ENCODE data around the gene DCLK1. TPM values are rescaled to one million over a fixed set of nuclear protein-coding genes. Genes with fewer than 3 reads are reported as not detected.

DCLK1 gene
- total RNA-seq (10 to 100 TPM in 1 of 6 donors, 1 to 10 TPM in 2, under 1 TPM in 3; 0.67 to 10.1 (median 2.1) TPM), polyA plus RNA-seq (1 to 10 TPM in 1 of 2 donors, under 1 TPM in 1; 0.68 to 2.5 TPM)

DNA sequence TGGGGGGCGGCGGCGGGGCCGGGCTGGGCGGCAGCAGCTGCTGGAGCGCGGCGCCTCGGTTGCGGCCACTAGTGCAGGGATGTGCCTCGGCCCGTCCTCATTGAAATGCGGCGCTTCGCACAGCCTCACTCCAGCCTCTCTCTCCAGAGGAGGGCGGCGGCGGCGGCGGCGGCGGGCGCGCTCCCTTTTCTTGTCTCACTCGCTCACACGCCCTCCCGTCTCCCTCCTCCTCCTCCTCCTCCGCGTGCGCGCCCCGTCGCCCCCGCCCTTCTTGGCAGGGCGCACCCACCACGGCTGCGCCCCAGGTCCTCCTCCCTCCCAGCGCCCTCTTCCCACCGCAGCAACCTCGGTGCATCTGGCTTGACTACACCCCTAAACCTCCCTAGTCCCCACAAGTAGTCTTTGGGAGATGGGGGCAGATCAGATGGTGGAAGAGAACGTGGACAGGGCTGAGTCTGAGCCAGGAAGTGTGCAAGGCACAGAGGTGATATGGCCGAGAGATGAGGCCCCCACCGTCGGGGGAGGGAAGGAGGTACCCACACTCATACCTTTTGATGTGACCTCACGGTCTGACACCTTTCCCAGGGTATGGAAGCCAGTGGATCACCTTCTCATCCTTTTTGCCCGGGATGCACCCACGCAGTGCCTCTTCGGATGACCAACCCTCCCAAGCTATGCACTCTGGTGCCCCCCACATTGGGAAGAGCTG is at the start of gene DCLK1:
DCLK1 (minus strand) TSS at position 161 of the 709 bp plus-strand sequence.
- ATAC-seq (peak; percentile 55 to 78 (median 64)), DNase-seq (peak in 4 of 6 donors; percentile 15 to 69 (median 32)), FAIRE-seq (no peak)
- 9 to 22% methylated on average over 19 to 48 of the region's 48 CpGs for WGBS, 2 donors
- H3K36me3 ChIP-seq = no peaks in the 10 kb centered on the region
- no peak within 1 kb of the TSS for H3K27ac ChIP-seq
- H3K9me3 ChIP-seq = no peaks in the 10 kb centered on the region
- peak within 1 kb of the TSS; percentile 3 to 44 (median 32) for H3K4me3 ChIP-seq
- H3K27me3 ChIP-seq = no peaks in the 10 kb centered on the region
- intact Hi-C loops (cut with DNase I) = no loop called here
- no peaks in the 10 kb centered on the region for H3K4me1 ChIP-seq
- TF ChIP-seq, protein P1, sequence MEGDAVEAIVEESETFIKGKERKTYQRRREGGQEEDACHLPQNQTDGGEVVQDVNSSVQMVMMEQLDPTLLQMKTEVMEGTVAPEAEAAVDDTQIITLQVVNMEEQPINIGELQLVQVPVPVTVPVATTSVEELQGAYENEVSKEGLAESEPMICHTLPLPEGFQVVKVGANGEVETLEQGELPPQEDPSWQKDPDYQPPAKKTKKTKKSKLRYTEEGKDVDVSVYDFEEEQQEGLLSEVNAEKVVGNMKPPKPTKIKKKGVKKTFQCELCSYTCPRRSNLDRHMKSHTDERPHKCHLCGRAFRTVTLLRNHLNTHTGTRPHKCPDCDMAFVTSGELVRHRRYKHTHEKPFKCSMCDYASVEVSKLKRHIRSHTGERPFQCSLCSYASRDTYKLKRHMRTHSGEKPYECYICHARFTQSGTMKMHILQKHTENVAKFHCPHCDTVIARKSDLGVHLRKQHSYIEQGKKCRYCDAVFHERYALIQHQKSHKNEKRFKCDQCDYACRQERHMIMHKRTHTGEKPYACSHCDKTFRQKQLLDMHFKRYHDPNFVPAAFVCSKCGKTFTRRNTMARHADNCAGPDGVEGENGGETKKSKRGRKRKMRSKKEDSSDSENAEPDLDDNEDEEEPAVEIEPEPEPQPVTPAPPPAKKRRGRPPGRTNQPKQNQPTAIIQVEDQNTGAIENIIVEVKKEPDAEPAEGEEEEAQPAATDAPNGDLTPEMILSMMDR (IDR thresholded peaks at IDR 0.05) = no peak

DNA sequence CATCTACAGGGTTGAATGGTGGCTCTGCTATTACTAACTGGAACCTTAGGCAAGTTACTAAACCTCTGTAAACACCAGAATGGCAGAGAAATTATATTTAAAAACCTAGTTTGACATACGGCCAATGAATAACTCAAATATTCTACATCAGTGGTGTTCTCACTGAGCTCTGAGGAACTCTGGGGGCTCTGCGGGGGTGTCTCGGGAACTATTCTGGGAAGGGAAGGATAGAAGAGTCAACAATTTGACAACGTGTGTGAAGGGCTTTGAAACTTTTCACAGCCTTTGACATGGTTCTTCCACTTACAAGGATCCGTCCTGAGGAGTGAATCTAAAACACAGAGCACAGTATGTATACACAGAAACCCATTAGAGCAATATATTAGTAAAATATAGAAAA is 44.4 kb upstream of the DCLK1 start:
- no peak overlapping the region for H3K27ac ChIP-seq
- no peak for DNase-seq
- no peaks in the 10 kb centered on the region for H3K9me3 ChIP-seq
- H3K36me3 ChIP-seq = no peaks in the 10 kb centered on the region
- 67 to 69% methylated on average over 5 of the region's 5 CpGs for WGBS, 2 donors
- no peak for ATAC-seq
- intact Hi-C loops (cut with DNase I) = no loop called here
- no peaks in the 10 kb centered on the region for H3K27me3 ChIP-seq
- TF ChIP-seq, protein P1 (IDR thresholded peaks at IDR 0.05) = no peak
- FAIRE-seq = no peak
- no peaks in the 10 kb centered on the region for H3K4me1 ChIP-seq
- no peak overlapping the region for H3K4me3 ChIP-seq

DNA sequence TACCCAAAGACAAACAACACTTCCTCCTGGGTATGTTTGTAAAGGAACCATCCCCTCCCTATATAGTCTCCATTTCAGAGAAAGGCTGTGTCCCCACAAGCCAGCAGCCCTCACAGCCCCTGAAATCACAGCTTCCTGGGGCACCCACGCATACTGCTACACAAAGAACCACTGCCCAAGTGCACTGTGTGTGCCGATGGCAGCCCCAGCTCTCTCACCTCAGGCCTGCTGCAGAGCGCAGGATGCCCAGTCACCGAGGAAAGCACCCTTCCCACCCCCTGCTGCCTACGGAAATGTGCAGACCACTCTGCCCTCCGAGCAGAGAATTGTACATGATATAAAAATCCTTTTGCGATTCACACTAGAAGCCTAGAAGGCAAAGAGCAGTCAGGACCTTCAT is 43.7 kb upstream of the DCLK1 start:
- DNase-seq (no peak), FAIRE-seq (no peak), ATAC-seq (no peak)
- Histone ChIP-seq H3K4me3 (no peak overlapping the region), H3K4me1 (no peaks in the 10 kb centered on the region), H3K36me3 (no peaks in the 10 kb centered on the region), H3K27ac (no peak overlapping the region), H3K9me3 (no peaks in the 10 kb centered on the region), H3K27me3 (no peaks in the 10 kb centered on the region)
- intact Hi-C loops (cut with DNase I) = no loop called here
- WGBS, 2 donors = 66 to 70% methylated on average over 7 of the region's 7 CpGs
- TF ChIP-seq, protein P1 (IDR thresholded peaks at IDR 0.05) = no peak

DNA sequence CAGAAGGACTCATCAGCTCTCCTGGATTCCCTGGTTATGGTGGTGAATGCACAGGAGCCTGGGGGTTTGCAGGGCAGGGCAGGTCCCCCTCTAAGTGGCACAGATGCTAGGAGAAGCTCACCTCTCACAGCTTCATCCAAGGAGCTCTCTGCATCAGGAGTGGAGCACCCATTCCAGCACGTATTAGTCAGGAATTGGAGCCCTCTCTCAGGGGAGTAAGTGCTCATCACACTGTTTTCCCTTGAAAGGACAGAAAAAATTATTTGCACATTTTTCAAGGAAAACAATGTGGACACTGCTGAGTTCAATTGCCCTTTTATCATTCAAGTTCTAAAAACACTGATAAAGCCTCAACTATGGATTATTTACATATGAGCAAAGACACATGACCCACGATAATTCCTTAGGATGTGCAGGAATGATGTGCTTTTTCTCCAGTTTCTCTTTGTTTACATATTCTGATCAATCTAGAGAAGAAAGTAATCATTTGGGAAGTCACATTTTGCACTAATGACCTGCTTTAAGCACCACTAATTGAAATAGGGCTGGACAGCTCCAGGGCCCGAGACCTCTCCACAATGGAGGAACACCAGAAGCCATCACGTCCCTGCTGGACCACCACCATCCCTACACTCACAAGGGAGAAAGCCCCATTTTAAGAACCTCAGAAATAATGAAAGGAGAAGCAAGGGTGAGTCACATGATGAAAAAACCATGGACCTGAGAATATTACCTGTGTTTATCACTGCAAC is 42.6 kb upstream of the DCLK1 start:
- Histone ChIP-seq H3K4me1 (no peaks in the 10 kb centered on the region), H3K9me3 (no peaks in the 10 kb centered on the region), H3K36me3 (no peaks in the 10 kb centered on the region), H3K4me3 (no peak overlapping the region), H3K27me3 (no peaks in the 10 kb centered on the region), H3K27ac (no peak overlapping the region)
- ATAC-seq (no peak), DNase-seq (no peak), FAIRE-seq (no peak)
- 55 to 59% methylated on average over 4 of the region's 4 CpGs for WGBS, 2 donors
- intact Hi-C loops (cut with DNase I) = no loop called here
- TF ChIP-seq, protein P1 (IDR thresholded peaks at IDR 0.05) = no peak

Measured in pancreas (tissue), 10 donors.